Astrocyte of the spinal cord (primary cell): Measurements from ENCODE around the gene SCGB1C2.
A peak's percentile ranks its signal among the peaks of the same experiment; 100 is the strongest.
"Not testable (repeated sequence)": the region's sequence is repeated elsewhere in the genome, so short reads cannot be mapped to it uniquely, and the experiment has no call there.

ENCODE experiments used
- DNase-seq: peaks from one replicate; pipeline ENCODE4 v3.0.0; 2011; ENCODE audit warnings: low read depth, low spot score
- H3K4me3 ChIP-seq: 2 replicates; pipeline ENCODE4 v1.5.1; 2011; ENCODE audit warnings: low read depth, mild to moderate bottlenecking, low read length, moderate library complexity
- CTCF ChIP-seq: IDR thresholded peaks from 2 replicates; pipeline ENCODE4 v1.5.1; 2012; ENCODE audit warnings: low read depth, mild to moderate bottlenecking, low read length, inconsistent platforms
- in situ Hi-C: cut with HindIII; loops from 2 replicates; pipeline ENCODE4 v1.10.0; 2017; ENCODE audit warnings: low sequenced_read_pairs

SCGB1C2 gene

GRCh38 chr17:164303-165235, 27.2 kb downstream of the SCGB1C2 start:
- in situ Hi-C loops, result no loop called here
- peak; percentile 60 for TF ChIP-seq CTCF
- H3K4me3 ChIP-seq, result no peak overlapping the region
- DNase-seq, result peak; percentile 25

- TF ChIP-seq CTCF, result no peak
These were observed 28.6 kb downstream of the SCGB1C2 start for GRCh38 chr17:165939-166338.

GRCh38 chr17:168614-169013, 31.2 kb downstream of the SCGB1C2 start:
- DNase-seq, in situ Hi-C loops, H3K4me3 ChIP-seq: not testable (repeated sequence)

More at GRCh38 chr17:165939-166338, 28.6 kb downstream of the SCGB1C2 start:
- in situ Hi-C loops, result no loop called here
- DNase-seq, result no peak
- H3K4me3 ChIP-seq, result no peak overlapping the region

- in situ Hi-C loops, result no loop called here
- no peak for DNase-seq
These were observed 32.8 kb downstream of the SCGB1C2 start for GRCh38 chr17:170130-170670.

GRCh38 chr17:171871-172270, 34.5 kb downstream of the SCGB1C2 start:
- TF ChIP-seq CTCF, result no peak
- DNase-seq, result no peak
- H3K4me3 ChIP-seq, result no peak overlapping the region
- in situ Hi-C loops, result no loop called here

More at GRCh38 chr17:170130-170670, 32.8 kb downstream of the SCGB1C2 start:
- H3K4me3 ChIP-seq, result no peak overlapping the region
- TF ChIP-seq CTCF, result no peak

GRCh38 chr17:172401-172800, 35.0 kb downstream of the SCGB1C2 start:
- in situ Hi-C loops, result no loop called here
- no peak for TF ChIP-seq CTCF
- DNase-seq, result no peak
- no peak overlapping the region for H3K4me3 ChIP-seq
